Spleen (tissue), 11 donors: ENCODE results near the gene KLHL41. TPM values are rescaled to one million over a fixed set of nuclear protein-coding genes. Genes with fewer than 3 reads are reported as not detected.
"Not testable (repeated sequence)": the region's sequence is repeated elsewhere in the genome, so short reads cannot be mapped to it uniquely, and the experiment has no call there.

Source experiments
- DNase-seq: peaks from one replicate; pipeline ENCODE4 v3.0.0-alpha.2; 2020
- H3K27ac ChIP-seq, 8 donors: fragments of 200-600 bp; sonication (generic) in 7 of 8; 1 replicate in 4 of 8; 2 replicates in 4 of 8; pipeline versions ENCODE4 v1.5.0 to v1.8.0; 2016 to 2021; ENCODE audit warnings: inconsistent platforms in 4 of 8, mild to moderate bottlenecking in 4 of 8, moderate library complexity in 1 of 8
- H3K27me3 ChIP-seq, 7 donors: fragments of 200-600 bp; sonication (generic) in 6 of 7; replicated peaks in 1 of 7; 1 replicate in 4 of 7; 2 replicates in 3 of 7; pipeline versions ENCODE4 v1.5.0 to v1.8.0; 2016 to 2021; ENCODE audit warnings: inconsistent platforms in 3 of 7, mild to moderate bottlenecking in 1 of 7
- H3K36me3 ChIP-seq, 6 donors: fragments of 200-600 bp; sonication (generic) in 5 of 6; 1 replicate in 4 of 6; 2 replicates in 2 of 6; pipeline versions ENCODE4 v1.5.0 to v1.8.0; 2016 to 2021; ENCODE audit warnings: inconsistent platforms in 2 of 6
- H3K4me1 ChIP-seq, 6 donors: fragments of 200-600 bp; sonication (generic) in 5 of 6; 1 replicate in 3 of 6; 2 replicates in 3 of 6; pipeline versions ENCODE4 v1.5.0 to v1.8.0; 2016 to 2021; ENCODE audit warnings: inconsistent platforms in 3 of 6
- H3K4me3 ChIP-seq, 8 donors: fragments of 200-600 bp; sonication (generic) in 7 of 8; 1 replicate in 4 of 8; 2 replicates in 4 of 8; pipeline versions ENCODE4 v1.5.0 to v1.8.0; 2016 to 2021; ENCODE audit warnings: inconsistent platforms in 4 of 8, mild to moderate bottlenecking in 4 of 8, moderate library complexity in 2 of 8
- H3K9me3 ChIP-seq, 8 donors: fragments of 200-600 bp; sonication (generic) in 7 of 8; 1 replicate in 4 of 8; 2 replicates in 4 of 8; pipeline versions ENCODE4 v1.5.0 to v1.8.0; 2016 to 2021; ENCODE audit warnings: inconsistent platforms in 4 of 8
- POLR2A ChIP-seq, 3 donors: fragments of 450-650 bp; IDR thresholded peaks; one replicate each; pipeline ENCODE4 v1.5.1; 2017; ENCODE audit warnings: antibody characterized with exemption in 3 of 3, mild to moderate bottlenecking in 1 of 3
- POLR2AphosphoS5 ChIP-seq, 3 donors: sonication (generic); formaldehyde crosslinking; IDR thresholded peaks; one replicate each; pipeline ENCODE4 v1.5.1; 2017; ENCODE audit warnings: antibody characterized with exemption in 3 of 3
- WGBS, 5 donors: extraction: QIAGEN DNeasy Blood & Tissue Kit in 3 of 5; methylation state at CpG; one replicate each; pipeline versions ENCODE4 v1.1.5 to v1.1.7; 2013 to 2018; 5-methylcytosine and 5-hydroxymethylcytosine counted together
- intact Hi-C: fragments of 100-400 bp; cut with DNase I; formaldehyde crosslinking; loops from one replicate; pipeline ENCODE4 v1.15.0; 2023; ENCODE audit warnings: low total_unique reads
- polyA plus RNA-seq, 3 donors: library from polyadenylated mRNA; stranded (reverse); fragments of 200-250 nt; gene quantifications; one replicate each; pipeline ENCODE4 v1.2.1, GENCODE V29; 2013
- total RNA-seq, 7 donors: library from RNA; depleted of rRNA in 3 of 7; stranded (reverse); fragments of >200 nt in 3 of 7; fragmentation: NEBNext Ultra II Directional in 4 of 7; extraction: Animal tissue kit (Norgen Biotek cat#: 25700) in 4 of 7; gene quantifications; one replicate each; pipeline versions ENCODE4 v1.1.0 to v1.2.1, GENCODE V29; 2016 to 2021
- TF ChIP-seq, protein P1 (sequence below), 11 experiments: fragments of 200-600 bp in 7 of 11; fragments of 450-650 bp in 4 of 11; sonication (generic) in 4 of 11; IDR thresholded peaks in 8 of 11; conservative IDR thresholded peaks in 3 of 11; 1 replicate in 7 of 11; 2 replicates in 4 of 11; pipeline versions ENCODE4 v1.4.0 to v1.8.0; 2016 to 2021; ENCODE audit warnings: antibody characterized with exemption in 11 of 11, inconsistent platforms in 4 of 11, mild to moderate bottlenecking in 1 of 11
- donor health status: healthy with polysubstance abuse.
- donor health status: DM: no; HTN: no; CAD: no; lungs with moderate emphysema.
- donor health status: DM: no; HTN: no; CAD: no.
- donor health status: Bipolar disorder and iron deficiency.
- donor health status: healthy.
- donor health status: DM: no; HTN: no; CAD: no.
- donor health status: DM: yes; HTN: yes; CAD: no.

The KLHL41 gene
- total and polyA plus RNA-seq, 10 donors: 0.30 to 1.0 (median 0.68) TPM

DNA sequence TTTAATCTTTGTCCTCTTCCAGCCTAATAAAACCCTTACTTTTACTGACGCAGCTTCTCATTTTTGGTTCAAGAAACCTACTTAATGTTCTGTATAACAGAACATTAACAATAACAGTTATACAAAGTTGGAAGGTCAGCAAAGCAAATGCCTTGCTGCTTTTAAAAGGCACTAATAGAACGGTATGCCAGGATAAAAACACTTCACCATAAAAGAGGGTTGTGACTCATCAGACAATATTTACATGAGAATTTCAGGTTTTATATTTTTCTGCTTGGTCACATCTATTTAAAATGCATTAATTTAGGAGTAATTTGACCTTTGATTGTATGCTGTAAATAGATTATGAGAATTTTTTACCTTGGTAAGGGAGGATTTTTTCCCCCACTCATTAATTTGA, 3.0 kb downstream of the KLHL41 start:
- Histone ChIP-seq H3K36me3 (no peaks in the 10 kb centered on the region), H3K27me3 (no peaks in the 10 kb centered on the region), H3K4me1 (no peaks in the 10 kb centered on the region), H3K4me3 (no peak overlapping the region), H3K27ac (no peak overlapping the region), H3K9me3 (no peaks in the 10 kb centered on the region)
- DNase-seq: no peak
- no peak for TF ChIP-seq POLR2A (IDR thresholded peaks at IDR 0.05)
- TF ChIP-seq POLR2AphosphoS5 (IDR thresholded peaks at IDR 0.05): no peak
- TF ChIP-seq, protein P1, sequence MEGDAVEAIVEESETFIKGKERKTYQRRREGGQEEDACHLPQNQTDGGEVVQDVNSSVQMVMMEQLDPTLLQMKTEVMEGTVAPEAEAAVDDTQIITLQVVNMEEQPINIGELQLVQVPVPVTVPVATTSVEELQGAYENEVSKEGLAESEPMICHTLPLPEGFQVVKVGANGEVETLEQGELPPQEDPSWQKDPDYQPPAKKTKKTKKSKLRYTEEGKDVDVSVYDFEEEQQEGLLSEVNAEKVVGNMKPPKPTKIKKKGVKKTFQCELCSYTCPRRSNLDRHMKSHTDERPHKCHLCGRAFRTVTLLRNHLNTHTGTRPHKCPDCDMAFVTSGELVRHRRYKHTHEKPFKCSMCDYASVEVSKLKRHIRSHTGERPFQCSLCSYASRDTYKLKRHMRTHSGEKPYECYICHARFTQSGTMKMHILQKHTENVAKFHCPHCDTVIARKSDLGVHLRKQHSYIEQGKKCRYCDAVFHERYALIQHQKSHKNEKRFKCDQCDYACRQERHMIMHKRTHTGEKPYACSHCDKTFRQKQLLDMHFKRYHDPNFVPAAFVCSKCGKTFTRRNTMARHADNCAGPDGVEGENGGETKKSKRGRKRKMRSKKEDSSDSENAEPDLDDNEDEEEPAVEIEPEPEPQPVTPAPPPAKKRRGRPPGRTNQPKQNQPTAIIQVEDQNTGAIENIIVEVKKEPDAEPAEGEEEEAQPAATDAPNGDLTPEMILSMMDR (IDR thresholded peaks at IDR 0.05 in 8 of 11, conservative IDR thresholded peaks at IDR 0.05 in 3 of 11): no peak
- 76 to 84% (median 81%) methylated on average over 2 of the region's 2 CpGs for WGBS, 5 donors
- intact Hi-C loops: no loop called here

GRCh38 chr2:169513094-169513493, 3.6 kb downstream of the KLHL41 start:
- Histone ChIP-seq H3K4me1 (no peaks in the 10 kb centered on the region), H3K27me3 (no peaks in the 10 kb centered on the region), H3K4me3 (no peak overlapping the region), H3K36me3 (no peaks in the 10 kb centered on the region), H3K27ac (no peak overlapping the region), H3K9me3 (no peaks in the 10 kb centered on the region)
- 88 to 100% (median 94%) methylated on average over 1 of the region's 1 CpG for WGBS, 5 donors
- TF ChIP-seq, protein P1 (IDR thresholded peaks at IDR 0.05 in 8 of 11, conservative IDR thresholded peaks at IDR 0.05 in 3 of 11): no peak
- TF ChIP-seq POLR2AphosphoS5 (IDR thresholded peaks at IDR 0.05) (no peak), POLR2A (IDR thresholded peaks at IDR 0.05) (no peak)
- no peak for DNase-seq
- intact Hi-C loops: no loop called here

DNA sequence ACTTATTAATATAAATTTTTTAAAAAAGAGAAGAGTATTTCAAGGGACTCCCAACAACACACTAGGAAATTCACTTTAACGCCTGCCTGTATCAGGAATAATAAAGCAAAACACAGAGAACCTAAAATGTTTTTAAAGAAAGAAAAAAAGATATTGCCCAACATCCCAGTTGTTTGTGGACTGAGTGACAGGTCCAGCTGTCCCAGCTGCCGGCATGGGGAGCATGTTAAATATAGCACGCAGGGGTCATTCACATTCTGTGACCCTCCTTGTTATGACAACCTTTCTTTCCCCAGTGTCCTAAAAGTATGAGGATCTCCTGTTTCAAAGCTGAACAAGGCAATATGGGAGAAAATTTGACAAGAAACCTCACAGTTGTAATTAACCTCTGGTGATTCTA, 4.4 kb downstream of the KLHL41 start:
- Histone ChIP-seq H3K4me3 (no peak overlapping the region), H3K27me3 (no peaks in the 10 kb centered on the region), H3K9me3 (no peaks in the 10 kb centered on the region), H3K4me1 (no peaks in the 10 kb centered on the region), H3K27ac (no peak overlapping the region), H3K36me3 (no peaks in the 10 kb centered on the region)
- TF ChIP-seq POLR2AphosphoS5 (IDR thresholded peaks at IDR 0.05) (no peak), POLR2A (IDR thresholded peaks at IDR 0.05) (no peak)
- TF ChIP-seq, protein P1 (IDR thresholded peaks at IDR 0.05 in 8 of 11, conservative IDR thresholded peaks at IDR 0.05 in 3 of 11): no peak
- WGBS, 5 donors: 61 to 82% (median 80%) methylated on average over 3 of the region's 3 CpGs
- intact Hi-C loops: no loop called here
- DNase-seq: no peak

GRCh38 chr2:169514758-169515157, 5.3 kb downstream of the KLHL41 start:
- H3K4me1 ChIP-seq, intact Hi-C loops, DNase-seq, H3K36me3 ChIP-seq, H3K4me3 ChIP-seq, H3K27ac ChIP-seq, H3K27me3 ChIP-seq, H3K9me3 ChIP-seq: not testable (repeated sequence)
- WGBS, 5 donors: 86 to 93% (median 88%) methylated on average over 7 of the region's 7 CpGs

GRCh38 chr2:169516488-169516995, 7.0 kb downstream of the KLHL41 start:
- intact Hi-C loops, H3K4me3 ChIP-seq, H3K36me3 ChIP-seq, H3K27me3 ChIP-seq, DNase-seq, H3K27ac ChIP-seq, H3K9me3 ChIP-seq, H3K4me1 ChIP-seq: not testable (repeated sequence)
- 94 to 96% (median 95%) methylated on average over 10 of the region's 10 CpGs for WGBS, 5 donors
